Naive thymus-derived CD4-positive, alpha-beta T cell (primary cell): ENCODE data around the gene PYM1. TPM values are rescaled to one million over a fixed set of nuclear protein-coding genes. Genes with fewer than 3 reads are reported as not detected.
"Not testable (repeated sequence)": the region's sequence is repeated elsewhere in the genome, so short reads cannot be mapped to it uniquely, and the experiment has no call there.

Source experiments
- ATAC-seq: fragments of 150-1000 bp; cut with Tn5 transposase; 2 replicates; pipeline ENCODE4 v1.10.0; 2021; ENCODE audit warnings: mild to moderate bottlenecking, moderate library complexity
- CTCF ChIA-PET: fragments of 350-600 bp; sonication (Branson Sonifier 250); formaldehyde crosslinking; loops from one replicate; lab custom pipeline; 2021; ENCODE audit warnings: antibody characterized with exemption; lab: Charles Lee
- POLR2A ChIA-PET: fragments of 350-600 bp; sonication (Branson Sonifier 250); formaldehyde crosslinking; loops from one replicate; lab custom pipeline; 2021; ENCODE audit warnings: antibody characterized with exemption, inconsistent platforms; lab: Charles Lee
- DNase-seq, 9 donors: peaks; one replicate each; pipeline versions ENCODE4 v3.0.0 to v3.0.0-alpha.2; 2020 to 2022; ENCODE audit warnings: mixed read lengths in 1 of 9
- H3K27ac ChIP-seq: one replicate; pipeline ENCODE4 v1.7.0; 2013; ENCODE audit warnings: mild to moderate bottlenecking, low read depth, low read length, moderate library complexity
- H3K27me3 ChIP-seq, 2 donors: one replicate each; pipeline ENCODE4 v1.7.0; 2013; ENCODE audit warnings: low read length in 2 of 2, mild to moderate bottlenecking in 2 of 2, moderate library complexity in 2 of 2; ENCODE audit not compliant: control insufficient read depth in 2 of 2, insufficient read depth in 2 of 2
- H3K36me3 ChIP-seq, 3 experiments: 1 replicate in 2 of 3; 2 replicates in 1 of 3; pipeline ENCODE4 v1.7.0; 2013; ENCODE audit warnings: low read length in 3 of 3, mild to moderate bottlenecking in 3 of 3, moderate library complexity in 1 of 3; ENCODE audit not compliant: insufficient read depth in 3 of 3, control insufficient read depth in 2 of 3
- H3K4me1 ChIP-seq, 2 donors: one replicate each; pipeline ENCODE4 v1.7.0; 2013; ENCODE audit warnings: low read length in 2 of 2, mild to moderate bottlenecking in 2 of 2, moderate library complexity in 1 of 2; ENCODE audit not compliant: control insufficient read depth in 2 of 2, insufficient read depth in 2 of 2
- H3K4me3 ChIP-seq: 2 replicates; pipeline ENCODE4 v1.7.0; 2013; ENCODE audit warnings: mild to moderate bottlenecking, low read length
- H3K9me3 ChIP-seq, 3 experiments: 1 replicate in 2 of 3; 2 replicates in 1 of 3; pipeline ENCODE4 v1.7.0; 2013; ENCODE audit warnings: low read length in 3 of 3; ENCODE audit not compliant: control insufficient read depth in 2 of 3
- H3K27ac Mint-ChIP-seq, 9 donors: one replicate each; pipeline ENCODE4 v1.8.0; 2020 to 2022; ENCODE audit warnings: mixed read lengths in 9 of 9, mild to moderate bottlenecking in 8 of 9, moderate library complexity in 5 of 9, inconsistent platforms in 2 of 9
- H3K27me3 Mint-ChIP-seq, 5 donors: one replicate each; pipeline ENCODE4 v1.8.0; 2021 to 2022; ENCODE audit warnings: mixed read lengths in 5 of 5, mild to moderate bottlenecking in 1 of 5
- H3K36me3 Mint-ChIP-seq, 5 donors: one replicate each; pipeline ENCODE4 v1.8.0; 2020 to 2022; ENCODE audit warnings: mixed read lengths in 5 of 5, mild to moderate bottlenecking in 3 of 5, inconsistent platforms in 1 of 5
- H3K4me1 Mint-ChIP-seq, 7 donors: one replicate each; pipeline ENCODE4 v1.8.0; 2020 to 2022; ENCODE audit warnings: mixed read lengths in 7 of 7, mild to moderate bottlenecking in 3 of 7, inconsistent platforms in 1 of 7
- H3K4me3 Mint-ChIP-seq, 10 donors: one replicate each; pipeline ENCODE4 v1.8.0; 2020 to 2022; ENCODE audit warnings: mild to moderate bottlenecking in 10 of 10, mixed read lengths in 10 of 10, moderate library complexity in 6 of 10, inconsistent platforms in 2 of 10
- H3K9me3 Mint-ChIP-seq, 11 donors: one replicate each; pipeline ENCODE4 v1.8.0; 2020 to 2022; ENCODE audit warnings: mixed read lengths in 11 of 11, mild to moderate bottlenecking in 4 of 11, inconsistent platforms in 1 of 11, moderate library complexity in 1 of 11
- intact Hi-C, 2 donors: fragments of 100-400 bp; cut with micrococcal nuclease; formaldehyde crosslinking; loops; one replicate each; pipeline ENCODE4 v1.15.1; 2023
- polyA plus RNA-seq, 2 donors: library from polyadenylated mRNA; unstranded; fragments of 300-500 nt; fragmentation: Illumina TruSeq; gene quantifications; one replicate each; pipeline ENCODE4 v1.2.3, GENCODE V29; 2021
- total RNA-seq, 6 experiments: library from RNA in 5 of 6; stranded (reverse) in 5 of 6; gene quantifications; 1 replicate in 5 of 6; 2 replicates in 1 of 6; pipeline ENCODE4 v1.2.3 and lab custom pipeline; 2021 to 2026

Gene PYM1
- total and polyA plus RNA-seq, 7 experiments from 2014 or later = 18.5 to 70.7 (median 35.9) TPM

DNA sequence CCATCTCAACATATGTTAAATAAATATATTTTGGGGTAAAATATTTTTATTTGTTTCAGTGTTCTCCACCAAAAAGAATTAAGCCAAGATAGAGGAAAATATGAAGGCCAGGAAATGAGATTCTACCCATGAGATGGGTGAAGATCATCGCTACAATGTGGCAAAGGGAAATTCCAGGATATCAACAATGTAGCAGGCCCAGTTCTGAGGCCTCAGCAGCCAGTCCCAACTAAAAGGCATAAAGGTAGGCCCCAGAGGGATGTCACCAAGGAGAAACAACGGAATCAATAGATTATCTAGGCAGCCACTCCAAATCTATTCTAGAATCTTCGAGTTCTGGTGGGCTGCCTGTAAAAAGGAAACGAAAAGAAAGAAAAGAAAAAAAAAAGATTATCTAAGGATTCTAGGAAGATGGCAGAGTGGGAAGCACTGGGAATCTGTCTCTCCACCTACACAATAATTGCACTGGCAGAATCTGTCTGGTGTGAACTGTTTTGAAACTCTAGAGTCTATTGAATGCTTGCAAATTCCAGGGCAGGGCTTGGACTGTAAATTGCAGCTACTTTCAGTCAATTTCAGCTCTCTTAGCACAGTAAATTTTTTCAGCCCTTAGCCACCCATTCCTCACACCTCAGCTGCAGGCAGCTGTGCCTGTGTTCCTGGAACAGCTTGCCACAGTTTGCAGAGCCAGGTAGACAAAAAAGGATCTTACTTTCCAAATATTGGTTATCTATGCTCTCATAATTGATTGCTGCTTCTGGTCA, 51.8 kb downstream of the PYM1 start:
- no peak overlapping the region for H3K27ac ChIP-seq
- intact Hi-C loops = no loop called here
- H3K9me3 Mint-ChIP-seq = peaks cover 5 to 14% (median 9%) of the 10 kb centered on the region in 11 donors
- no peaks in the 10 kb centered on the region for H3K27me3 Mint-ChIP-seq
- H3K4me1 Mint-ChIP-seq = peaks cover 3 to 8% (median 4%) of the 10 kb centered on the region in 7 donors
- no peak for DNase-seq
- H3K9me3 ChIP-seq = peaks cover 0 to 6% (median 0%) of the 10 kb centered on the region in 3 experiments
- no peak for ATAC-seq
- H3K27me3 ChIP-seq = no peaks in the 10 kb centered on the region
- no peak overlapping the region for H3K4me3 ChIP-seq
- H3K4me3 Mint-ChIP-seq = no peak overlapping the region
- POLR2A ChIA-PET = no interaction called here
- H3K27ac Mint-ChIP-seq = no peak overlapping the region
- CTCF ChIA-PET = no interaction called here
- H3K36me3 ChIP-seq = no peaks in the 10 kb centered on the region
- peaks cover 8 to 12% (median 8%) of the 10 kb centered on the region in 5 donors for H3K36me3 Mint-ChIP-seq
- no peaks in the 10 kb centered on the region for H3K4me1 ChIP-seq

DNA sequence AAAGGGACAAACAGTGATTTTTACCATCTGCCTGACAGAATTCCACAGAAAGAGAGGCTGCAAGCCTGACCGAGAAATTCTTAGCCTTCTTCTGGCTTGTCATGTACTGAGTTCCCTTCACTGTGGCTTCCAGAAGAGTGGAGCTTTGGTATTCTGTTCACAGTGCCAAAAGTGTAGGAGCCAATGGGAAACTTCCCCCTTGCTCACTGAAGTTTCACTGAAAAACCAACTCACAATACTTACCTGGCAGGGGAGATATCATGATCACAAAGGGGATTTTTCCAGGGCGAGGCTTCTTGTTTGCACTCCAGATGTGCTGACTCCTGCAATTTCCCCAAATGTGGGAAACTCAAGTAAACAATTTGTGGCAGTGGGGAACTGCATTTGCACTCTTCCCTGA, 53.3 kb downstream of the PYM1 start:
- no peak for ATAC-seq
- no peak for DNase-seq
- H3K4me3 ChIP-seq = no peak overlapping the region
- peaks cover 0 to 4% (median 0%) of the 10 kb centered on the region in 7 donors for H3K4me1 Mint-ChIP-seq
- peaks cover 0 to 6% (median 0%) of the 10 kb centered on the region in 3 experiments for H3K9me3 ChIP-seq
- peaks cover 8 to 12% (median 8%) of the 10 kb centered on the region in 5 donors for H3K36me3 Mint-ChIP-seq
- intact Hi-C loops = no loop called here
- ChIA-PET POLR2A (no interaction called here), CTCF (no interaction called here)
- no peaks in the 10 kb centered on the region for H3K27me3 Mint-ChIP-seq
- H3K27ac Mint-ChIP-seq = peak overlapping the region in 1 of 9 donors; percentile 12
- H3K27ac ChIP-seq = no peak overlapping the region
- no peaks in the 10 kb centered on the region for H3K4me1 ChIP-seq
- no peaks in the 10 kb centered on the region for H3K27me3 ChIP-seq
- H3K9me3 Mint-ChIP-seq = peaks cover 5 to 14% (median 9%) of the 10 kb centered on the region in 11 donors
- no peak overlapping the region for H3K4me3 Mint-ChIP-seq
- no peaks in the 10 kb centered on the region for H3K36me3 ChIP-seq

DNA sequence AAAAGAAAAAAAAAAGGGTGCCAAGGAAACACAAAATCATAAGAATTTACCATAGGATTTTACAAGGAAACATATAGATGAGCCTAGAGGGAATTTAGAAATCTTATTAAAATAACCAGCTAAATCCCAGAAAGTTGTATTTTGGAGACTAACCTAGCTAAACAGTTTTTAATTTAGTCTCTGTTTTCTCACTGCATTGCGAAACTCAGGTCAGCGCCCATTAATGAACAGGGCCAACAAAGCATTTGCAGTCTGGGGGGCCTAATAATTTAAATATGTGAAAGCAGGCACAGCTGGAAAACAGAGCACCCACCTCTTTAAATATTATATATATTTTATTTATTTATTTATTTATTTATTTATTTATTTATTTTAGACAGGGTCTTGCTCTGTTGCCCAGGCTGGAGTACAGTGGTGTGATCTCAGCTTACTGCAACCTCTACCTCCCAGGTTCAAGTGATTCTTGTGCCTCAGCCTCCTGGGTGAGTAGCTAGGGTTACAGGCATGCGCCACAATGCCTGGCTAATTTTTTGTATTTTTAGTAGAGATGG, 61.2 kb downstream of the PYM1 start:
- intact Hi-C loops, H3K9me3 ChIP-seq, H3K36me3 Mint-ChIP-seq, CTCF ChIA-PET, H3K27me3 Mint-ChIP-seq, H3K27me3 ChIP-seq, H3K4me1 ChIP-seq, H3K4me3 Mint-ChIP-seq, H3K4me3 ChIP-seq, H3K4me1 Mint-ChIP-seq, H3K36me3 ChIP-seq, ATAC-seq, H3K27ac ChIP-seq, DNase-seq, H3K27ac Mint-ChIP-seq: not testable (repeated sequence)
- POLR2A ChIA-PET = interaction anchor here (1.4 kb wide), 1 partner anchor 49 kb away, joined by 3 read pairs; no protein-coding TSS in a partner anchor
- H3K9me3 Mint-ChIP-seq = peaks cover 0 to 24% (median 5%) of the 10 kb centered on the region in 11 donors

DNA sequence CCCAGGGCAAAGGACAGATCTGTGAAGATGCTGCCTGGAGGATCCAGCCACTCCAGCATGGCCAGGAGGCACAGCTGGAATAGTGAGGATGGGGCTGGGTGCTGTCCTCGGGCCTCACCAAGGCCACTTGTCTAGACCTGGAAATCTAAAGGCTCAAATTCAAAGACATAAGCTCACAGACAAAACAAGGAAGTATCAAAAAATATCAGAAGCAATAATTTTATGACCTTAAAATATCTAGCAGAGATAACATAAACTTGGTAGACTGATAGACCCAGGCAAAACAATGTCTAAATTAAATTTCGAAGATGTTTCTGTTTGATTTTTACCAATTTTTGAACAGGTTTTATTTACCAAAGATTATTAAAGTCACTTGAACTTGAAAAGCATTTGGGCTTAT, 62.4 kb downstream of the PYM1 start:
- POLR2A ChIA-PET = no interaction called here

DNA sequence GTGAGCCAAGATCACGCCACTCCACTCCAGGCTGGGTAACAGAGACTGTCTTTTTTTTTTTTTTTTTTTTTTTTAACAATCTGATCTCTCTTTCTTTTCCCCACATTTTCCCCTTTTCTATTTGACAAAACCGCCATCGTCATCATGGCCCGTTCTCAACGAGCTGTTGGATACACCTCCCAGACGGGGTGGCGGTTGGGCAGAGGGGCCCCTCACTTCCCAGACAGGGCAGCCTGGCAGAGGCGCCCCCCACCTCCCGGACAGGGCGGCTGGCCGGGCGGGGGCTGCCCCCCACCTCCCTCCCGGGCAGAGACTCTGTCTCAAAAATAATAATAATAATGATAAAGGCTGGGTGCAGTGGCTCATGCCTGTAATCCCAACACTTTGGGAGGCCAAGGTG, 64.8 kb downstream of the PYM1 start:
- H3K36me3 ChIP-seq, H3K4me3 Mint-ChIP-seq, intact Hi-C loops, CTCF ChIA-PET, H3K9me3 ChIP-seq, H3K27ac ChIP-seq, H3K4me1 Mint-ChIP-seq, H3K4me3 ChIP-seq, H3K36me3 Mint-ChIP-seq, H3K27me3 Mint-ChIP-seq, DNase-seq, H3K4me1 ChIP-seq, H3K27me3 ChIP-seq, ATAC-seq, H3K27ac Mint-ChIP-seq: not testable (repeated sequence)
- H3K9me3 Mint-ChIP-seq = peaks cover 0 to 24% (median 5%) of the 10 kb centered on the region in 11 donors
- POLR2A ChIA-PET = interaction anchor here (1.0 kb wide), 1 partner anchor 26 kb away, joined by 3 read pairs; no protein-coding TSS in a partner anchor

More for the DNA sequence above, 62.4 kb downstream of the PYM1 start:
- H3K27ac ChIP-seq = no peak overlapping the region
- no peaks in the 10 kb centered on the region for H3K27me3 Mint-ChIP-seq
- H3K27me3 ChIP-seq = no peaks in the 10 kb centered on the region
- intact Hi-C loops = no loop called here
- peaks cover 0 to 24% (median 5%) of the 10 kb centered on the region in 11 donors for H3K9me3 Mint-ChIP-seq
- no peak overlapping the region for H3K4me3 Mint-ChIP-seq
- H3K36me3 Mint-ChIP-seq = peaks cover 0 to 2% (median 0%) of the 10 kb centered on the region in 5 donors
- no peaks in the 10 kb centered on the region for H3K4me1 ChIP-seq
- H3K27ac Mint-ChIP-seq = no peak overlapping the region
- ATAC-seq (no peak), DNase-seq (no peak)
- no peaks in the 10 kb centered on the region for H3K36me3 ChIP-seq
- H3K4me3 ChIP-seq = no peak overlapping the region
- H3K9me3 ChIP-seq = peaks cover 0 to 4% (median 0%) of the 10 kb centered on the region in 3 experiments
- H3K4me1 Mint-ChIP-seq = peaks cover 0 to 1% (median 0%) of the 10 kb centered on the region in 7 donors
- CTCF ChIA-PET = no interaction called here

DNA sequence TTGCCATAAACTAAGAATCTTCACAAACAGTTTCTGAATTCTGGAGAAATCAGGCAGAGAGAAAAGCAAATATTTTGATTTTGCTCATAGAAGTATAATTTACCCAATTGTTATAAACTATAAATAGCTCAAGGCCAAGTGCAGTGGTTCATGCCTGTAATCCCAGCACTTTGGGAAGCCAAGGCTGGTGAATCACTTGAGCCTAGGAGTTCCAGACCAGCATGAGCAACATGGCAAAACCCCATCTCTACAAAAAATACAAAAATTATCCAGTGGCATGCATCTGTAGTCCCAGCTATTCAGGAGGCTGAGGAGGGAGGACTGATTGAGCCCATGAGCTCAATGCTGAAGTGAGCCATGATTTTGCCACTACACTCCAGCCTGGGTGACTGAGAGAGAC, 65.4 kb downstream of the PYM1 start:
- DNase-seq (no peak), ATAC-seq (no peak)
- Mint-ChIP-seq H3K4me1 (peaks cover 0 to 2% (median 0%) of the 10 kb centered on the region in 7 donors), H3K27me3 (peaks cover 0 to under 1% (median 0%) of the 10 kb centered on the region in 5 donors), H3K4me3 (no peak overlapping the region), H3K36me3 (no peaks in the 10 kb centered on the region), H3K9me3 (peaks cover 0 to 19% (median 5%) of the 10 kb centered on the region in 11 donors), H3K27ac (no peak overlapping the region)
- CTCF ChIA-PET = interaction anchor here (0.6 kb wide), 1 partner anchor 38 kb away, joined by 3 read pairs; no protein-coding TSS in a partner anchor
- Histone ChIP-seq H3K9me3 (peaks cover 0 to 4% (median 0%) of the 10 kb centered on the region in 3 experiments), H3K27me3 (no peaks in the 10 kb centered on the region), H3K27ac (no peak overlapping the region), H3K36me3 (no peaks in the 10 kb centered on the region), H3K4me1 (no peaks in the 10 kb centered on the region), H3K4me3 (no peak overlapping the region)
- intact Hi-C loops = no loop called here
- POLR2A ChIA-PET = interaction anchor here (0.5 kb wide), 1 partner anchor 45 kb away, joined by 3 read pairs; the partner anchor contains the start of genes ORMDL2 and SARNP
